CD4-positive, alpha-beta memory T cell (primary cell): Measurements from ENCODE around the gene ALG2. TPM values are rescaled to one million over a fixed set of nuclear protein-coding genes. Genes with fewer than 3 reads are reported as not detected.

Experiments used
- CTCF ChIA-PET: fragments of 350-600 bp; sonication (Branson Sonifier 250); formaldehyde crosslinking; loops from one replicate; lab custom pipeline; 2021; ENCODE audit warnings: inconsistent platforms; ENCODE audit not compliant: partially characterized antibody; lab: Charles Lee
- POLR2A ChIA-PET: fragments of 350-600 bp; sonication (Branson Sonifier 250); formaldehyde crosslinking; loops from one replicate; lab custom pipeline; 2021; ENCODE audit not compliant: partially characterized antibody; lab: Charles Lee
- DNase-seq, 5 donors: peaks; one replicate each; pipeline versions ENCODE4 v3.0.0 to v3.0.0-alpha.2; 2020 to 2022; ENCODE audit warnings: mixed read lengths in 1 of 5
- H3K27ac ChIP-seq: one replicate; pipeline ENCODE4 v1.7.0; 2013; ENCODE audit warnings: low read depth, low read length
- H3K27me3 ChIP-seq: 2 replicates; pipeline ENCODE4 v1.7.0; 2013; ENCODE audit warnings: mild to moderate bottlenecking, low read length, moderate library complexity; ENCODE audit not compliant: insufficient read depth
- H3K36me3 ChIP-seq: 2 replicates; pipeline ENCODE4 v1.7.0; 2013; ENCODE audit warnings: mild to moderate bottlenecking, low read length, moderate library complexity; ENCODE audit not compliant: insufficient read depth
- H3K4me1 ChIP-seq: 2 replicates; pipeline ENCODE4 v1.7.0; 2013; ENCODE audit warnings: mild to moderate bottlenecking, low read length, moderate library complexity; ENCODE audit not compliant: insufficient read depth
- H3K4me3 ChIP-seq, 2 donors: one replicate each; pipeline ENCODE4 v1.7.0; 2013; ENCODE audit warnings: low read length in 2 of 2, mild to moderate bottlenecking in 1 of 2
- H3K9me3 ChIP-seq, 2 donors: one replicate each; pipeline ENCODE4 v1.7.0; 2013; ENCODE audit warnings: low read length in 2 of 2, control low read depth in 1 of 2; ENCODE audit not compliant: control insufficient read depth in 1 of 2
- H3K27ac Mint-ChIP-seq, 7 donors: one replicate each; pipeline ENCODE4 v1.8.0; 2020 to 2021; ENCODE audit warnings: mixed read lengths in 7 of 7, mild to moderate bottlenecking in 6 of 7, inconsistent platforms in 3 of 7, moderate library complexity in 3 of 7
- H3K27me3 Mint-ChIP-seq, 2 donors: one replicate each; pipeline ENCODE4 v1.8.0; 2020 to 2021; ENCODE audit warnings: mixed read lengths in 2 of 2
- H3K36me3 Mint-ChIP-seq, 2 donors: one replicate each; pipeline ENCODE4 v1.8.0; 2020 to 2021; ENCODE audit warnings: mixed read lengths in 2 of 2, inconsistent platforms in 1 of 2, mild to moderate bottlenecking in 1 of 2
- H3K4me1 Mint-ChIP-seq, 4 donors: one replicate each; pipeline ENCODE4 v1.8.0; 2020 to 2021; ENCODE audit warnings: mixed read lengths in 4 of 4, mild to moderate bottlenecking in 1 of 4
- H3K4me3 Mint-ChIP-seq, 8 donors: one replicate each; pipeline ENCODE4 v1.8.0; 2020 to 2021; ENCODE audit warnings: mixed read lengths in 8 of 8, mild to moderate bottlenecking in 7 of 8, moderate library complexity in 6 of 8, inconsistent platforms in 3 of 8
- H3K9me3 Mint-ChIP-seq, 8 donors: one replicate each; pipeline ENCODE4 v1.8.0; 2020 to 2021; ENCODE audit warnings: mixed read lengths in 8 of 8, mild to moderate bottlenecking in 5 of 8, inconsistent platforms in 3 of 8, moderate library complexity in 1 of 8
- intact Hi-C: fragments of 100-400 bp; cut with micrococcal nuclease; formaldehyde crosslinking; loops from one replicate; pipeline ENCODE4 v1.15.1; 2023
- polyA plus RNA-seq, 2 donors: library from polyadenylated mRNA; unstranded; fragments of 300-500 nt; fragmentation: Illumina TruSeq; gene quantifications; one replicate each; pipeline ENCODE4 v1.2.3, GENCODE V29; 2021
- total RNA-seq, 2 experiments: library from RNA; stranded (reverse); gene quantifications; one replicate each; pipeline ENCODE4 v1.2.3, GENCODE V29; 2021

The ALG2 gene
- total and polyA plus RNA-seq, 4 experiments from 2014 or later: 35.3 to 39.8 (median 37.9) TPM

DNA sequence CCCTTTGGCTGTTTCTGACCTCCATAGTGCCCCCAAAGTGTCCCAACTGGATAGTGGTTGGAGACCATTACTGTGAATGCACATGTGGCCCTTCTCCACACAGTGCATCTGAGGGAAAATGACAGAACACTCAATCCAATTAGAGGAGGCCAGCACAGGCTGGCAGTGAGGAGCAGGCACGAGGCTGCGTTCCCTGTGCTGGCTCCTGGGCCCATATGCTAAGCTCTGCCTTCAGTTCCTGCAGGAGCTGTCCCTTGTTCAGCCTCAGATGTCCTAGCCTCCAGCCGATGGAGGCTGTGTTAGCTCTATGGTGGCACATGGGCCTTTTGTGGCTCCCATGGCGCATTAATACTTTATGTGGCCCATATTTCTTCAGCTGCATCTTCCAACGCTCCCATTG lies 35.8 kb downstream of the ALG2 start:
- no peaks in the 10 kb centered on the region for H3K36me3 Mint-ChIP-seq
- no peaks in the 10 kb centered on the region for H3K9me3 Mint-ChIP-seq
- peaks cover 5 to 7% (median 6%) of the 10 kb centered on the region in 4 donors for H3K4me1 Mint-ChIP-seq
- ChIA-PET CTCF (interaction anchor here (0.8 to 7.6 kb wide), 19 partner anchors 10 to 1030 kb away, joined by 3 to 40 read pairs (median 4); no protein-coding TSS in a partner anchor), POLR2A (no interaction called here)
- no peak overlapping the region for H3K4me3 ChIP-seq
- H3K9me3 ChIP-seq: no peaks in the 10 kb centered on the region
- no peak for DNase-seq
- peaks cover 6% of the 10 kb centered on the region for H3K4me1 ChIP-seq
- intact Hi-C loops: loop anchor here (2.0 kb wide), 1 partner anchor 37 kb away; the partner anchor contains the start of gene SEC61B
- no peaks in the 10 kb centered on the region for H3K36me3 ChIP-seq
- H3K27ac ChIP-seq: no peak overlapping the region
- no peak overlapping the region for H3K27ac Mint-ChIP-seq
- peak overlapping the region in 1 of 8 donors; percentile 22 for H3K4me3 Mint-ChIP-seq
- no peaks in the 10 kb centered on the region for H3K27me3 ChIP-seq
- peaks cover 2 to 4% of the 10 kb centered on the region in 2 donors for H3K27me3 Mint-ChIP-seq

DNA sequence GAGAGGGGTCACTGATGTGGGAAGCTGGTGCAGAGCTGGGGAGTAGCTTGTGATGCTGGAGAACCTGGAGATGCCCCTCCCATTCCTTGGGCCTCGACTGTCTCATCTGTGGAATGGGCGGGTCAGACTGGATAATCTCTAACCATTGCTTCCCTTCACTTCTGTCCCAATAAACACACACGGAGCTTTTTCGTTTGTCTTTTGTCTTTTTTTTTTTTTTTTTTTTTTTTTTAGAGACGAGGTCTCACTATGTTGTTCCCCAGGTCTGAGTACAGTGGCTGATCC lies 36.5 kb downstream of the ALG2 start:
- CTCF ChIA-PET: interaction anchor here (0.8 to 7.6 kb wide), 34 partner anchors 9 to 1411 kb away, joined by 3 to 40 read pairs (median 4); partner anchors contain the start of genes ALG2 and SEC61B
- no peaks in the 10 kb centered on the region for H3K9me3 Mint-ChIP-seq
- POLR2A ChIA-PET: interaction anchor here (1.2 kb wide), 1 partner anchor 171 kb away, joined by 3 read pairs; no protein-coding TSS in a partner anchor
- H3K27ac ChIP-seq: no peak overlapping the region
- intact Hi-C loops: loop anchor here (2.0 kb wide), 1 partner anchor 38 kb away; the partner anchor contains the start of gene SEC61B
- no peaks in the 10 kb centered on the region for H3K9me3 ChIP-seq
- no peak overlapping the region for H3K4me3 ChIP-seq
- H3K4me1 Mint-ChIP-seq: peaks cover 5 to 7% (median 6%) of the 10 kb centered on the region in 4 donors
- no peaks in the 10 kb centered on the region for H3K36me3 ChIP-seq
- no peaks in the 10 kb centered on the region for H3K36me3 Mint-ChIP-seq
- H3K4me3 Mint-ChIP-seq: no peak overlapping the region
- no peak for DNase-seq
- H3K27me3 Mint-ChIP-seq: peaks cover 2 to 4% of the 10 kb centered on the region in 2 donors
- H3K27ac Mint-ChIP-seq: no peak overlapping the region
- no peaks in the 10 kb centered on the region for H3K27me3 ChIP-seq
- H3K4me1 ChIP-seq: peaks cover 6% of the 10 kb centered on the region

DNA sequence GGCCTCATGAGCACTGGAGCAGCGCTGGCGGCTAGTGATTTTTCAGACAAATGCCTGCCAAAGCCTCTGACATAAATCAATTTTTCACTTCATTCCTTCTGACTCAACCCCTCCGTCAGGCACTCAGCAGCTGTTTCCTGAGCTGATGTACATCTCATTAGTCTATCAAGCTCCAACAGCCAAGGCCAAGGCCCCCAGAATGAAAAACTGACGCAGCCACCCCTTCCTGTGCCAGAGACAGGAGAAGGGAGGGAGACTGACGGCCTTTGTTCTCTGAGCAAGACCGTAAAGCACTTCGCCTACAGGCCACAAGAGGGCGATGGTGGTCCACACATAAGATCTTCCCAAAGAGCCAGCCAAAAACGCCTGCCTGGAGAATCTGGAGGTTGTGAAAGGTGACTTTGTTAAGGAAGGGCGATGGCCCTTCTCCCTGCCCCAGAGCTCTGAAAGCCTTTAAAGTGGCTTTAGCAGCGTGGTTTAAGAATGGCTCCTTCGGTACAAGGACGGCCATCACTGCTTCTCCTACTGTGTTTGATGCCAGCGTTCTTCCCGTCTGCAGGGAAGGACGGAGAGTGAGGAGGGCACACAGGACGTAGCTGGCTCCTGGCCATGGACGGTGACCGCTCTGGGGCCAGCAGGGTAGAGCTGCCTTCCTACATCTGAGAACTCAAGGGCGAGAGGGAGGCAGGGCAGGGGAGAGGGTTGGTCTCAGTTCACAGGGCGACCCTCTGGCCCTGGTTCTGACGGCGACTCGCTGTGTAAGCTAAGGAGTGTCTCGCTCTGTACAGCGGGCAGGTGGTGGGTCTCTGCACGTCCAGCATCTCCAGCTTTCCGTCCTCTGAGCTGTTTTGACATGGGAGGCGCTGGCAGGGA lies 37.0 kb downstream of the ALG2 start:
- Histone ChIP-seq H3K9me3 (no peaks in the 10 kb centered on the region), H3K27ac (no peak overlapping the region), H3K4me1 (peaks cover 6% of the 10 kb centered on the region), H3K36me3 (no peaks in the 10 kb centered on the region), H3K27me3 (no peaks in the 10 kb centered on the region), H3K4me3 (no peak overlapping the region)
- Mint-ChIP-seq H3K4me1 (peaks cover 5 to 7% (median 6%) of the 10 kb centered on the region in 4 donors), H3K27me3 (peaks cover 2 to 4% of the 10 kb centered on the region in 2 donors), H3K9me3 (no peaks in the 10 kb centered on the region), H3K27ac (peak overlapping the region in 3 of 7 donors; percentile 54 to 76 (median 55)), H3K36me3 (no peaks in the 10 kb centered on the region), H3K4me3 (peak overlapping the region in 2 of 8 donors; percentile 12 to 41)
- CTCF ChIA-PET: interaction anchor here (0.7 to 7.6 kb wide), 42 partner anchors 9 to 1411 kb away, joined by 3 to 40 read pairs (median 4); partner anchors contain the start of genes ALG2 and SEC61B
- POLR2A ChIA-PET: interaction anchor here (1.2 kb wide), 1 partner anchor 171 kb away, joined by 3 read pairs; no protein-coding TSS in a partner anchor
- intact Hi-C loops: loop anchor here (1.0 to 5.0 kb wide), 4 partner anchors 38 to 1140 kb away; partner anchors contain the start of gene SEC61B
- peak; percentile 62 to 78 (median 67) for DNase-seq

DNA sequence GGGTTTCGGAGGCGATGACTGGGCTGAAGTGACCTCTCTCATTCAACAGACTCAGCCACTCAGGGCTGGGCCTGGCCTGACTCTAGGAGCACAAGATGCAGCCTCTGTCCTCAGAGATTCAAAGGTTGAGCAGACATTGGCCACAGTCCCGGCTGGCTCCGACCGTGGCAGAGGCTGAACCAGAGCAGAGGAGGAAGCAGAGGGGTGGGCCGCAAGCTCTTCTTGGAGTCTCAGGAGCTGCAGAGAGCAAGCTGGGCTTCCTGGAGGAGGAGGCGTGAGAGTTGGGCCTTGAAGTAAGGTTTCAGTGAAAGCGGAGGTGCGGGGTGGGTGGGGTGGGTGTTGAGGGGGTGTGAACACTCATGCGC lies 37.6 kb downstream of the ALG2 start:
- peaks cover under 1 to 2% of the 10 kb centered on the region in 2 donors for H3K27me3 Mint-ChIP-seq
- H3K4me1 ChIP-seq: peaks cover 6% of the 10 kb centered on the region
- no peaks in the 10 kb centered on the region for H3K36me3 Mint-ChIP-seq
- no peaks in the 10 kb centered on the region for H3K9me3 ChIP-seq
- peaks cover 5 to 7% (median 6%) of the 10 kb centered on the region in 4 donors for H3K4me1 Mint-ChIP-seq
- H3K9me3 Mint-ChIP-seq: no peaks in the 10 kb centered on the region
- no peaks in the 10 kb centered on the region for H3K27me3 ChIP-seq
- POLR2A ChIA-PET: interaction anchor here (1.2 kb wide), 1 partner anchor 170 kb away, joined by 3 read pairs; no protein-coding TSS in a partner anchor
- H3K36me3 ChIP-seq: no peaks in the 10 kb centered on the region
- H3K4me3 Mint-ChIP-seq: no peak overlapping the region
- H3K27ac Mint-ChIP-seq: peak overlapping the region in 1 of 7 donors; percentile 55
- intact Hi-C loops: loop anchor here (1.0 to 5.0 kb wide), 4 partner anchors 39 to 1140 kb away; partner anchors contain the start of gene SEC61B
- CTCF ChIA-PET: interaction anchor here (0.7 to 7.6 kb wide), 27 partner anchors 8 to 1412 kb away, joined by 3 to 40 read pairs (median 5); partner anchors contain the start of genes ALG2 and SEC61B
- DNase-seq: no peak
- no peak overlapping the region for H3K4me3 ChIP-seq
- H3K27ac ChIP-seq: no peak overlapping the region

DNA sequence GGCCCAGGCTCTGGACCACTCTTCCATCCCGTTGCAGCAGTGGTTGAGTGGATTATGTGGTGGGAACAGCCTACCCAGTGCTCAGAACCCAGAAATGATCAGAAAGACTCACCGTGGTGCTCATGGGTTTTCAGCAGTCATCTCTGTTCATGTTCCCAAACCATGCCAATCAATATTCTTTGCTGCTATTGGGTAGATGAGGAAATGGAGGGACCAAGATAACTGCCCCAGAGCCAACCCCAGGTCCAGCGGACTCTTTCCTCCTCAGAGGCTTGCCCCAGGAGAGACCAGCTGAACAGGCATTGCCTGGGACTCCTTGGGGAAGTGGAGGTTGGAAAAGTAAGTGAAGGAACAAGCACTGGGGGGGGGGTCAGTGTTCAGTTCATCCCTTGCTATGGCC lies 38.1 kb downstream of the ALG2 start:
- Mint-ChIP-seq H3K4me1 (peaks cover 5 to 7% (median 6%) of the 10 kb centered on the region in 4 donors), H3K36me3 (no peaks in the 10 kb centered on the region), H3K27ac (peak overlapping the region in 1 of 7 donors; percentile 55), H3K4me3 (no peak overlapping the region), H3K27me3 (peaks cover 0 to 2% of the 10 kb centered on the region in 2 donors), H3K9me3 (no peaks in the 10 kb centered on the region)
- Histone ChIP-seq H3K27me3 (no peaks in the 10 kb centered on the region), H3K27ac (no peak overlapping the region), H3K36me3 (no peaks in the 10 kb centered on the region), H3K9me3 (no peaks in the 10 kb centered on the region), H3K4me1 (peaks cover 6% of the 10 kb centered on the region), H3K4me3 (no peak overlapping the region)
- DNase-seq: no peak
- CTCF ChIA-PET: interaction anchor here (0.9 to 7.6 kb wide), 11 partner anchors 11 to 1412 kb away, joined by 3 to 40 read pairs (median 8); partner anchors contain the start of genes ALG2 and SEC61B
- intact Hi-C loops: loop anchor here (1.0 to 5.0 kb wide), 4 partner anchors 39 to 1141 kb away; partner anchors contain the start of gene SEC61B
- POLR2A ChIA-PET: no interaction called here

DNA sequence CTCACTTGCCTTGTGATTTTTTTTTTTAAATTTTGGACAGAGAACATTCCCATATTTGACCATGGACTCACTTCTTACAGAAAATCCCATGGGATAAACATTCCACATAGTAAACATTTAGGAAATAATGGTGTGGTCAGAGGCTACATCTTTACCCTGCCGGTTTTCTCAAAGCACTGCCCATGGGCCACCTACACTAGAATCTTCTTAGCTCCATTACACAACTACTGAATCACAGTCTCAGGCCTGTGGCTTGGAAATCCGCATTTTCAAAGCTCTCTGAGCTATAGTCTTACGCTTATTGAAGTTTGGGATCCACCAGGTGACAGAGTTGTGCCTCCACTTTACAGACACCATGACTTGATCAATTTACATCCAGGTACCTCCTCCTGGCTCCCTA lies 39.4 kb downstream of the ALG2 start:
- CTCF ChIA-PET: interaction anchor here (0.6 to 7.6 kb wide), 8 partner anchors 9 to 184 kb away, joined by 3 to 40 read pairs (median 3); no protein-coding TSS in a partner anchor

More for the DNA sequence above, 39.4 kb downstream of the ALG2 start:
- Histone ChIP-seq H3K27me3 (no peaks in the 10 kb centered on the region), H3K9me3 (no peaks in the 10 kb centered on the region), H3K36me3 (no peaks in the 10 kb centered on the region), H3K4me3 (no peak overlapping the region), H3K4me1 (peaks cover 6% of the 10 kb centered on the region), H3K27ac (no peak overlapping the region)
- no peaks in the 10 kb centered on the region for H3K9me3 Mint-ChIP-seq
- no peak overlapping the region for H3K4me3 Mint-ChIP-seq
- peaks cover 5 to 7% (median 6%) of the 10 kb centered on the region in 4 donors for H3K4me1 Mint-ChIP-seq
- H3K36me3 Mint-ChIP-seq: no peaks in the 10 kb centered on the region
- no peak overlapping the region for H3K27ac Mint-ChIP-seq
- POLR2A ChIA-PET: no interaction called here
- intact Hi-C loops: loop anchor here (5.0 kb wide), 1 partner anchor 625 kb away; no protein-coding TSS in a partner anchor
- H3K27me3 Mint-ChIP-seq: no peaks in the 10 kb centered on the region
- DNase-seq: no peak
